HEK293T (cell line): Measurements from ENCODE around the gene KIRREL3.

ENCODE experiments used
- CTCF ChIA-PET: fragments of 350-600 bp; formaldehyde crosslinking; extraction: SDS; loops from one replicate; lab custom pipeline; 2021; ENCODE audit warnings: antibody characterized with exemption, inconsistent platforms; lab: Yijun Ruan, JAX
- POLR2A ChIA-PET: fragments of 350-600 bp; formaldehyde crosslinking; extraction: SDS; loops from one replicate; lab custom pipeline; 2020; ENCODE audit warnings: antibody characterized with exemption, inconsistent platforms; lab: Yijun Ruan, JAX
- DNase-seq: peaks from one replicate; pipeline ENCODE4 v3.0.0; 2012; ENCODE audit warnings: mixed read lengths; ENCODE audit errors: extremely low spot score
- ARNT ChIP-seq: fragments of 450-650 bp; IDR thresholded peaks from 2 replicates; pipeline ENCODE4 v1.6.1; 2017; ENCODE audit warnings: mild to moderate bottlenecking
- BHLHE40 ChIP-seq: fragments of 450-650 bp; IDR thresholded peaks from 2 replicates; pipeline ENCODE4 v1.6.1; 2016; ENCODE audit warnings: mild to moderate bottlenecking, moderate library complexity, borderline replicate concordance
- CTBP1 ChIP-seq: fragments of 450-650 bp; IDR thresholded peaks from 2 replicates; pipeline ENCODE4 v1.6.1; 2016; ENCODE audit warnings: borderline replicate concordance
- ELF4 ChIP-seq: fragments of 450-650 bp; IDR thresholded peaks from 2 replicates; pipeline ENCODE4 v1.6.1; 2017; ENCODE audit warnings: antibody characterized with exemption
- FOXA1 ChIP-seq: fragments of 450-650 bp; IDR thresholded peaks from 2 replicates; pipeline ENCODE4 v1.6.1; 2016; ENCODE audit warnings: mild to moderate bottlenecking
- FOXK2 ChIP-seq: fragments of 450-650 bp; IDR thresholded peaks from 2 replicates; pipeline ENCODE4 v1.6.1; 2016; ENCODE audit warnings: mild to moderate bottlenecking
- FOXM1 ChIP-seq: fragments of 450-650 bp; IDR thresholded peaks from 2 replicates; pipeline ENCODE4 v1.6.1; 2017; ENCODE audit warnings: mild to moderate bottlenecking, borderline replicate concordance
- HDGF ChIP-seq: fragments of 450-650 bp; IDR thresholded peaks from 2 replicates; pipeline ENCODE4 v1.6.1; 2017; ENCODE audit warnings: antibody characterized with exemption, borderline replicate concordance
- L3MBTL2 ChIP-seq: fragments of 450-650 bp; conservative IDR thresholded peaks from 2 replicates; pipeline ENCODE4 v1.6.1; 2016; ENCODE audit warnings: mild to moderate bottlenecking
- LEF1 ChIP-seq: fragments of 450-650 bp; IDR thresholded peaks from 2 replicates; pipeline ENCODE4 v1.6.1; 2017; ENCODE audit warnings: mild to moderate bottlenecking, borderline replicate concordance
- NFRKB ChIP-seq: fragments of 450-650 bp; IDR thresholded peaks from 2 replicates; pipeline ENCODE4 v1.6.1; 2016; ENCODE audit warnings: mild to moderate bottlenecking, moderate library complexity
- PKNOX1 ChIP-seq: fragments of 450-650 bp; IDR thresholded peaks from 2 replicates; pipeline ENCODE4 v1.6.1; 2016
- SP1 ChIP-seq: fragments of 450-650 bp; IDR thresholded peaks from 2 replicates; pipeline ENCODE4 v1.6.1; 2017
- SUZ12 ChIP-seq: fragments of 450-650 bp; IDR thresholded peaks from 2 replicates; pipeline ENCODE4 v1.6.1; 2016; ENCODE audit warnings: mild to moderate bottlenecking
- TARDBP ChIP-seq: fragments of 450-650 bp; IDR thresholded peaks from 2 replicates; pipeline ENCODE4 v1.6.1; 2016
- ZNF384 ChIP-seq: fragments of 450-650 bp; IDR thresholded peaks from 2 replicates; pipeline ENCODE4 v1.6.1; 2016

Gene KIRREL3

GRCh38 chr11:126862664-126863243, 137.8 kb downstream of the KIRREL3 start:
- ChIA-PET CTCF (no interaction called here), POLR2A (no interaction called here)
- TF ChIP-seq SP1 (no peak), L3MBTL2 (no peak), CTBP1 (no peak), FOXK2 (no peak), LEF1 (no peak), ELF4 (no peak), HDGF (no peak), FOXM1 (no peak), BHLHE40 (no peak), ZNF384 (no peak)
- DNase-seq, result no peak

GRCh38 chr11:126861796-126862459, 138.6 kb downstream of the KIRREL3 start:
- ChIA-PET POLR2A (no interaction called here), CTCF (no interaction called here)
- DNase-seq, result no peak
- TF ChIP-seq SUZ12 (no peak), SP1 (no peak), PKNOX1 (no peak), CTBP1 (no peak), FOXA1 (no peak), ZNF384 (no peak), FOXM1 (no peak), BHLHE40 (no peak), HDGF (no peak), NFRKB (no peak), L3MBTL2 (no peak), ARNT (no peak), LEF1 (no peak), ELF4 (no peak), FOXK2 (no peak), TARDBP (no peak)

- no peak for DNase-seq
- TF ChIP-seq NFRKB (no peak), SUZ12 (no peak), HDGF (no peak), FOXM1 (no peak), ARNT (no peak), FOXK2 (no peak), ELF4 (no peak), TARDBP (no peak), BHLHE40 (no peak), L3MBTL2 (no peak), SP1 (no peak), PKNOX1 (no peak), ZNF384 (no peak), FOXA1 (no peak), LEF1 (no peak)
- ChIA-PET CTCF (no interaction called here), POLR2A (no interaction called here)
Measured at GRCh38 chr11:126857860-126858808, 142.4 kb downstream of the KIRREL3 start.

GRCh38 chr11:126855536-126855935, 145.0 kb downstream of the KIRREL3 start:
- TF ChIP-seq FOXK2 (no peak), BHLHE40 (no peak), TARDBP (no peak), HDGF (no peak), ELF4 (no peak), SP1 (no peak), PKNOX1 (no peak), CTBP1 (no peak), ARNT (no peak), LEF1 (no peak), FOXA1 (no peak), NFRKB (no peak), ZNF384 (no peak), FOXM1 (no peak), SUZ12 (no peak), L3MBTL2 (no peak)
- POLR2A ChIA-PET, result no interaction called here
- CTCF ChIA-PET, result no interaction called here
- no peak for DNase-seq

- DNase-seq, result no peak
- CTCF ChIA-PET, result no interaction called here
- POLR2A ChIA-PET, result no interaction called here
- TF ChIP-seq HDGF, result no peak
- TF ChIP-seq FOXM1, result no peak
- no peak for TF ChIP-seq SUZ12
- no peak for TF ChIP-seq LEF1
- no peak for TF ChIP-seq NFRKB
- TF ChIP-seq L3MBTL2, result no peak
Measured at GRCh38 chr11:126853732-126854131, 146.8 kb downstream of the KIRREL3 start.
